Common myeloid progenitor, CD34-positive (primary cell): Measurements from ENCODE around the gene CCL13.
"Not testable (repeated sequence)": the region's sequence is repeated elsewhere in the genome, so short reads cannot be mapped to it uniquely, and the experiment has no call there.

ENCODE experiments used
- CTCF ChIA-PET: fragments of 350-600 bp; sonication (Branson Sonifier 250); formaldehyde crosslinking; loops from one replicate; lab custom pipeline; 2021; ENCODE audit warnings: antibody characterized with exemption; lab: Charles Lee
- POLR2A ChIA-PET: fragments of 350-600 bp; sonication (Branson Sonifier 250); formaldehyde crosslinking; loops from one replicate; lab custom pipeline; 2021; ENCODE audit warnings: antibody characterized with exemption; lab: Charles Lee
- DNase-seq, 3 donors: peaks; one replicate each; pipeline versions ENCODE4 v3.0.0 to v3.0.0-alpha.2; 2013
- H3K27ac ChIP-seq, 2 experiments: 1 replicate in 1 of 2; 2 replicates in 1 of 2; pipeline ENCODE4 v1.7.0; 2013; ENCODE audit warnings: inconsistent platforms in 2 of 2, low read length in 2 of 2, mild to moderate bottlenecking in 2 of 2, low read depth in 1 of 2, moderate library complexity in 1 of 2; ENCODE audit not compliant: severe bottlenecking in 2 of 2, insufficient read depth in 1 of 2, poor library complexity in 1 of 2
- H3K27me3 ChIP-seq, 5 experiments: replicated peaks in 2 of 5; 1 replicate in 3 of 5; 2 replicates in 2 of 5; pipeline versions ENCODE4 v1.6.1 to v1.7.0; 2013; ENCODE audit warnings: low read length in 4 of 5, mild to moderate bottlenecking in 2 of 5, moderate library complexity in 2 of 5, inconsistent platforms in 1 of 5; ENCODE audit not compliant: insufficient read depth in 5 of 5, control insufficient read depth in 4 of 5
- H3K36me3 ChIP-seq, 4 experiments: 1 replicate in 2 of 4; 2 replicates in 2 of 4; pipeline versions ENCODE4 v1.6.1 to v1.7.0; 2013; ENCODE audit warnings: low read length in 3 of 4, control low read depth in 1 of 4, mild to moderate bottlenecking in 1 of 4; ENCODE audit not compliant: control insufficient read depth in 4 of 4, insufficient read depth in 4 of 4
- H3K4me1 ChIP-seq, 4 experiments: 1 replicate in 3 of 4; 2 replicates in 1 of 4; pipeline versions ENCODE4 v1.6.1 to v1.7.1; 2013; ENCODE audit warnings: low read length in 3 of 4, mild to moderate bottlenecking in 3 of 4, control low read depth in 1 of 4, inconsistent platforms in 1 of 4, moderate library complexity in 1 of 4; ENCODE audit not compliant: control insufficient read depth in 4 of 4, insufficient read depth in 4 of 4; ENCODE audit errors: control extremely low read depth in 1 of 4
- H3K4me3 ChIP-seq, 7 experiments: 1 replicate in 4 of 7; 2 replicates in 3 of 7; pipeline versions ENCODE4 v1.5.1 to v1.7.0; 2013; ENCODE audit warnings: mild to moderate bottlenecking in 7 of 7, low read length in 6 of 7, moderate library complexity in 6 of 7, inconsistent platforms in 2 of 7, low read depth in 2 of 7, control low read depth in 1 of 7; ENCODE audit not compliant: insufficient read depth in 4 of 7, control insufficient read depth in 1 of 7; ENCODE audit errors: extremely low read depth in 1 of 7
- H3K9me3 ChIP-seq, 5 experiments: 1 replicate in 4 of 5; 2 replicates in 1 of 5; pipeline versions ENCODE4 v1.6.1 to v1.7.1; 2013; ENCODE audit warnings: low read length in 4 of 5, mild to moderate bottlenecking in 2 of 5, inconsistent platforms in 1 of 5, low read depth in 1 of 5, moderate library complexity in 1 of 5; ENCODE audit not compliant: control insufficient read depth in 4 of 5, insufficient read depth in 2 of 5; ENCODE audit errors: control extremely low read depth in 1 of 5
- WGBS: methylation state at CpG from one replicate; pipeline ENCODE4 v1.1.5; 2013; ENCODE audit not compliant: insufficient coverage; 5-methylcytosine and 5-hydroxymethylcytosine counted together

The CCL13 gene

GRCh38 chr17:34318474-34318873 is 37.8 kb upstream of the CCL13 start:
- POLR2A ChIA-PET: no interaction called here
- WGBS: 94% methylated on average over 3 of the region's 3 CpGs
- Histone ChIP-seq H3K27ac (no peak overlapping the region), H3K36me3 (no peaks in the 10 kb centered on the region), H3K4me1 (peaks cover 0 to 8% (median 2%) of the 10 kb centered on the region in 4 experiments), H3K4me3 (no peak overlapping the region), H3K9me3 (no peaks in the 10 kb centered on the region), H3K27me3 (peaks cover 0 to 3% (median 0%) of the 10 kb centered on the region in 5 experiments)
- DNase-seq: no peak
- CTCF ChIA-PET: no interaction called here

GRCh38 chr17:34319039-34319483 is 37.2 kb upstream of the CCL13 start, which contains the start of gene CCL8:
TSS of gene CCL8 (plus strand) at chr17:34319435. CDS start at chr17:34319502, 67 bp downstream.
- peaks cover 0 to 3% (median 0%) of the 10 kb centered on the region in 5 experiments for H3K9me3 ChIP-seq
- WGBS: 70% methylated on average over 1 of the region's 2 CpGs
- peaks cover 0 to 6% (median 2%) of the 10 kb centered on the region in 4 experiments for H3K4me1 ChIP-seq
- H3K27me3 ChIP-seq: peaks cover 0 to 3% (median 0%) of the 10 kb centered on the region in 5 experiments
- H3K4me3 ChIP-seq: no peak within 1 kb of the TSS
- ChIA-PET CTCF (no interaction called here), POLR2A (no interaction called here)
- DNase-seq: no peak
- H3K36me3 ChIP-seq: no peaks in the 10 kb centered on the region
- no peak within 1 kb of the TSS for H3K27ac ChIP-seq

DNA sequence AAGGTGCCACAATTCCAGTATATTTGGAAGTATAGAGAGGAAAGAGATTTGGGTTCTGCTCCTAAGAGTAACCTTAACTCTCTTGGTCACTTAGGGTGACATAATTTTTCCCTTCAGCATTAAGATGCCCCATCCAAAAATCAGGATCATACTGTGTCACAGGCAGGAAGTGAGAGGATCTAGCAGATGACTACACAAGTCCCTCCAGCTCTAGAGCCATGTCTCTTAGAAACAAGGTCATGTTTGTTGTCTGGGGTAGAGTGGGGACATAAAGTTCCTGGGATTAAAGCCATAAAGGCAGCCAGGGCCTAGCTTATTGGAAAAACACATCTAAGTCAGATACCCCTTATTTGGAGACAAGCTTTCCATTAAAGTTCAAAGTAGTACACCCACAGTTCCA is 34.3 kb upstream of the CCL13 start:
- ChIA-PET CTCF (interaction anchor here (1.5 kb wide), 1 partner anchor 121 kb away, joined by 4 read pairs; no protein-coding TSS in a partner anchor), POLR2A (interaction anchor here (0.5 kb wide), 1 partner anchor 88 kb away, joined by 3 read pairs; no protein-coding TSS in a partner anchor)
- Histone ChIP-seq H3K4me1 (no peaks in the 10 kb centered on the region), H3K27me3 (peaks cover 0 to 3% (median 0%) of the 10 kb centered on the region in 5 experiments), H3K36me3 (no peaks in the 10 kb centered on the region), H3K27ac (no peak overlapping the region), H3K4me3 (no peak overlapping the region), H3K9me3 (peaks cover 0 to 12% (median 0%) of the 10 kb centered on the region in 5 experiments)
- no peak for DNase-seq

DNA sequence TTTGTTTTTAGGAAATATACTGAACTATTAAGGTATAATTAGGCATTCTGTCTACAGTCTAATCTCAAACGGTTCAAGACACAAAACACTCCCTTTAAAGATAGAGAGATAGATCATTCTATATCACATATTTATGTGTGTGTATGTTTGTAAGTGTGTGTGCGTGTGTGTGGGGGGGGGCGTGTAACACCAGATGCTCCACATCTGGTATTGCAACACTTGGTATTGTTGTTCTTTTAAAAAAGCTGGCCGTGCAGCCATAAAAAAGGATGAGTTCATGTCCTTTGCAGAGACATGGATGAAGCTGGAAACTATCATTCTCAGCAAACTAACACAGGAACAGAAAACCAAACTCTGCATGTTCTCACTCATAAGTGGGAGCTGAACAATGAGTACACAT is 28.7 kb upstream of the CCL13 start:
- H3K36me3 ChIP-seq, CTCF ChIA-PET, H3K27me3 ChIP-seq, H3K4me3 ChIP-seq, H3K27ac ChIP-seq, POLR2A ChIA-PET, H3K4me1 ChIP-seq, DNase-seq: not testable (repeated sequence)
- H3K9me3 ChIP-seq: peaks cover 0 to 12% (median 0%) of the 10 kb centered on the region in 5 experiments
- 100% methylated on average over 3 of the region's 4 CpGs for WGBS

DNA sequence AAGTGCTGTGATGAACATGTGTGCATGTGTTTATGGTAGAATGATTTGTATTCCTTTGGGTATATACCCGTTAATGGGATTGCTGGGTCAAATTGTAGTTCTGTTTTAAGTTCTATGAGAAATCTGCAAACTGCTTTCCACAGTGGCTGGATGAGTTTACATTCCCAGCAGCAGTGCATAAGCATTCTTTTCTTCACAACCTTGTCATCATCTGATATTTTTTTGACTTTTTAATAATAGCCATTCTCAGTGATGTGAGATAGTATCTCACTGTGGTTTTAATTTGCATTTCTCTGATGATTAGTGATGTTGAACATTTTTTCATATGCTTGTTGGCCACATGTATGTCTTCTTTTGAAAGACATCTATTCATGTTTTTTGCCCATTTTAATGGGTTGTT is 18.6 kb upstream of the CCL13 start:
- no peaks in the 10 kb centered on the region for H3K36me3 ChIP-seq
- H3K4me3 ChIP-seq: no peak overlapping the region
- CTCF ChIA-PET: no interaction called here
- WGBS: no CpG with 5 or more reads among the region's 1 CpG
- DNase-seq: no peak
- POLR2A ChIA-PET: no interaction called here
- no peak overlapping the region for H3K27ac ChIP-seq
- no peaks in the 10 kb centered on the region for H3K4me1 ChIP-seq
- H3K9me3 ChIP-seq: no peaks in the 10 kb centered on the region
- H3K27me3 ChIP-seq: no peaks in the 10 kb centered on the region

DNA sequence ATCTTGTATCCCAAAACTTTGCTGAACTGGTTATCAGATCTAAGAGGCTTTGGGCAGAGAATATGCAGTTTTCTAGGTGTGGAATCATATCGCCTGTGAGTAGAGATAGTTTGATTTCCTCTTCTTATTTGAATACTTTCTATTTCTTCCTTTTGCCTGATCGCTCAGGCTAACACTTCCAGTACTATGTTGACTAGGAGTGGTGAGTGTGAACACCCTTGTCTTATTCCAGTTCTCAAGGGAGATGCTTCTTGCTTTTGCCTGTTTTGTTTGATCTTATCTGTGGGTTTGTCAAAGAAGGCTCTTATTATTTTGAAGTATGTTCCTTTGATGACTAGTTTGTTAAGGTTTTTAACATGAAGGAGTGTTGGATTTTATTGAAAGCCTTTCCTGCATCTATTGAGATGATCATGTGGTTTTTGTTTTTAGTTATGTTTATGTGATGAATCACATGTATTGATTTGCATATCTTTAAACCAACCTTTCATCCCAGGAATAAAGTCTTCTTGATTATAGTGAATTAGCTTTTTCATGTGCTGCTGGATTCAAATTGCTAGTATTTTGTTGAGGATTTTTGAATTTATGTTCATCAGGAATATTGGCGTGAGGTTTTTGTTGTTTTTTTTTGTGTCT is 17.0 kb upstream of the CCL13 start:
- no peaks in the 10 kb centered on the region for H3K27me3 ChIP-seq
- ChIA-PET CTCF (interaction anchor here (1.6 kb wide), 1 partner anchor 23 kb away, joined by 4 read pairs; no protein-coding TSS in a partner anchor), POLR2A (no interaction called here)
- no peaks in the 10 kb centered on the region for H3K4me1 ChIP-seq
- DNase-seq: no peak
- H3K36me3 ChIP-seq: no peaks in the 10 kb centered on the region
- no peaks in the 10 kb centered on the region for H3K9me3 ChIP-seq
- no peak overlapping the region for H3K27ac ChIP-seq
- WGBS: 100% methylated on average over 1 of the region's 3 CpGs
- H3K4me3 ChIP-seq: no peak overlapping the region

DNA sequence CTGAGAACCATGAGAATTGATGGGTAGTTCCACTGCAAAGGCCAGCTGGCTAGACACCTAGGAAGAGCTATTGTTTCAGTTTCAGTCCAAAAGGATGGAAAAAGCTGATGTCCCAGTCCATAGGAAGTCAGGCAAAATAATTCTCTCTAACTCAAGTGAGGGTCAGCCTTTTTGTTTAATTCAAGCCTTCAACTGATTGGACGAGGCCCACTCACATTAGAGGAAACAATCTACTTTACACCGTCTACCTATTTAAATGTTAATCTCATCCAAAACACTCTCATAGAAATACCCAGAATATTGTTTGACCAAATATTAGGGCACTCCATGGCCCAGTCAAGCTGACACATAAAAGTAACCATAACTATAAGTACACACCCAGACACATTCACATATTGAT is 14.4 kb upstream of the CCL13 start:
- POLR2A ChIA-PET: no interaction called here
- WGBS: 98% methylated on average over 2 of the region's 2 CpGs
- no peak for DNase-seq
- Histone ChIP-seq H3K36me3 (no peaks in the 10 kb centered on the region), H3K4me1 (no peaks in the 10 kb centered on the region), H3K9me3 (no peaks in the 10 kb centered on the region), H3K27me3 (no peaks in the 10 kb centered on the region), H3K4me3 (no peak overlapping the region), H3K27ac (no peak overlapping the region)
- CTCF ChIA-PET: interaction anchor here (1.4 kb wide), 1 partner anchor 141 kb away, joined by 4 read pairs; no protein-coding TSS in a partner anchor
